Esophagus muscularis mucosa (tissue), 4 donors: Measurements from ENCODE around the gene SHROOM4. TPM values are rescaled to one million over a fixed set of nuclear protein-coding genes. Genes with fewer than 3 reads are reported as not detected.

Source experiments
- DNase-seq: peaks from one replicate; pipeline ENCODE4 v3.0.0-alpha.2; 2017; ENCODE audit errors: extremely low spot score
- H3K27ac ChIP-seq, 4 donors: fragments of 200-600 bp; sonication (generic); replicated peaks in 1 of 4; 1 replicate in 3 of 4; 2 replicates in 1 of 4; pipeline ENCODE4 v1.5.1; 2016 to 2019; ENCODE audit warnings: mild to moderate bottlenecking in 1 of 4
- H3K27me3 ChIP-seq, 4 donors: fragments of 200-600 bp; sonication (generic); one replicate each; pipeline versions ENCODE4 v1.5.1 to v1.6.0; 2016 to 2019
- H3K36me3 ChIP-seq, 4 donors: fragments of 200-600 bp; sonication (generic); one replicate each; pipeline ENCODE4 v1.5.1; 2016 to 2019
- H3K4me1 ChIP-seq, 4 donors: fragments of 200-600 bp; sonication (generic); one replicate each; pipeline ENCODE4 v1.5.1; 2016 to 2019
- H3K4me3 ChIP-seq, 4 donors: fragments of 200-600 bp; sonication (generic); 1 replicate in 2 of 4; 2 replicates in 2 of 4; pipeline ENCODE4 v1.5.1; 2016 to 2019; ENCODE audit warnings: mild to moderate bottlenecking in 4 of 4, moderate library complexity in 1 of 4
- H3K9me3 ChIP-seq, 4 donors: fragments of 200-600 bp; sonication (generic); 1 replicate in 3 of 4; 2 replicates in 1 of 4; pipeline ENCODE4 v1.5.1; 2016 to 2019
- CTCF ChIP-seq, 3 experiments: fragments of 200-600 bp in 2 of 3; fragments of 450-650 bp in 1 of 3; sonication (generic) in 2 of 3; IDR thresholded peaks; one replicate each; pipeline ENCODE4 v1.5.1; 2017 to 2019; ENCODE audit warnings: antibody characterized with exemption in 3 of 3, mild to moderate bottlenecking in 2 of 3, moderate library complexity in 1 of 3
- EP300 ChIP-seq: sonication (generic); formaldehyde crosslinking; IDR thresholded peaks from one replicate; pipeline ENCODE4 v1.6.1; 2017; ENCODE audit warnings: antibody characterized with exemption
- POLR2A ChIP-seq: fragments of 450-650 bp; IDR thresholded peaks from one replicate; pipeline ENCODE4 v1.6.1; 2017; ENCODE audit warnings: antibody characterized with exemption, moderate library complexity, mild to moderate bottlenecking, low read depth
- POLR2AphosphoS5 ChIP-seq, 2 donors: sonication (generic); formaldehyde crosslinking; IDR thresholded peaks; one replicate each; pipeline ENCODE4 v1.6.1; 2017; ENCODE audit warnings: antibody characterized with exemption in 2 of 2
- WGBS: methylation state at CpG from one replicate; pipeline ENCODE4 v1.1.5; 2018; 5-methylcytosine and 5-hydroxymethylcytosine counted together
- intact Hi-C: fragments of 100-400 bp; cut with DNase I; formaldehyde crosslinking; loops from one replicate; pipeline ENCODE4 v1.15.1; 2023
- total RNA-seq, 4 donors: library from RNA; depleted of rRNA; stranded (reverse); fragments of >200 nt; gene quantifications; one replicate each; pipeline versions ENCODE4 v1.1.0 to v1.2.1, GENCODE V29; 2016

SHROOM4 gene
- total RNA-seq, 4 donors from 2014 or later = 5.4 to 12.4 (median 11.4) TPM

DNA sequence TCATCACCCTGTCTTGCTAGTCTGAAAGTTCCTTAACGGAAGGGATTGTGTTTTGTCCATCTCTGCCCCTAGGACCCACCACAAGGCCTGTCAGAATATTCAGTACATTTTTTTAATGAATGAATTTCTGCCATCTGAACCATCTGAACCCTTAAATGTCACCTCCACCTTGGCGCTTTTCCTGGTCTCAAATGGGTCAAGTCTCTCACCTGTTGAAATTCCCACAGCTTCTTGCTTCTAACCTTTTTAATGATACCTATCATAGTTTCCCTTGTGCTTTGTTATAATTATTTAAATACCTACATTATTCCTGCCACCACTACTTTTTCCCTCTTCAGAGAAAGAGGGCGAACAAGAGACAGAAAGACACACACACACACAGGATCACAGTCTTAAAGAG is 48.0 kb downstream of the SHROOM4 start:
- intact Hi-C loops = no loop called here
- Histone ChIP-seq H3K27ac (no peak overlapping the region), H3K9me3 (no peaks in the 10 kb centered on the region), H3K4me1 (peaks cover 8 to 16% (median 11%) of the 10 kb centered on the region in 4 donors), H3K27me3 (no peaks in the 10 kb centered on the region), H3K4me3 (no peak overlapping the region), H3K36me3 (no peaks in the 10 kb centered on the region)
- TF ChIP-seq POLR2AphosphoS5 (IDR thresholded peaks at IDR 0.05) (no peak), CTCF (IDR thresholded peaks at IDR 0.05) (no peak), EP300 (no peak), POLR2A (no peak)
- no peak for DNase-seq
- 75% methylated on average over 3 of the region's 3 CpGs for WGBS

DNA sequence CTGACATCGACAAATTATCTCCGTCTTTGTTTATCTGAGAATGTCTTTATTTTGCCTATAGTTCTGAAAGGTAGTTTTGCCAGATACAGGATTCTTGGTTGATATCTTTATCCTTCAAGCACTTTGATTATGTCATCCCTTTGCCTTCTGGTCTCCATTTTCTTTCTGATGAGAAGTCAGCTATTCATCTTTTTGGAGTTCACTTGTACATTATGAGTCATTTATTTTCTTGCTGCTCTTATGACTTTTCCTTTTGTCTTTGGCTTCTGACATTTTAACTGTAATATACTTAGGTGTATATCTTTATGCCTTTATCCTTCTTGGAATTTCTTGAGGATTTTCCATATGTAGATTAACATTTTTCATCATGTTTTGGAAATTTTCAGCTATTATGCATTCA is 51.4 kb downstream of the SHROOM4 start:
- intact Hi-C loops = no loop called here
- Histone ChIP-seq H3K4me3 (no peak overlapping the region), H3K27ac (no peak overlapping the region), H3K27me3 (no peaks in the 10 kb centered on the region), H3K9me3 (no peaks in the 10 kb centered on the region), H3K36me3 (no peaks in the 10 kb centered on the region), H3K4me1 (no peaks in the 10 kb centered on the region)
- DNase-seq = no peak
- TF ChIP-seq POLR2A (no peak), EP300 (no peak), POLR2AphosphoS5 (IDR thresholded peaks at IDR 0.05) (no peak), CTCF (IDR thresholded peaks at IDR 0.05) (no peak)
- 70% methylated on average over 2 of the region's 2 CpGs for WGBS

DNA sequence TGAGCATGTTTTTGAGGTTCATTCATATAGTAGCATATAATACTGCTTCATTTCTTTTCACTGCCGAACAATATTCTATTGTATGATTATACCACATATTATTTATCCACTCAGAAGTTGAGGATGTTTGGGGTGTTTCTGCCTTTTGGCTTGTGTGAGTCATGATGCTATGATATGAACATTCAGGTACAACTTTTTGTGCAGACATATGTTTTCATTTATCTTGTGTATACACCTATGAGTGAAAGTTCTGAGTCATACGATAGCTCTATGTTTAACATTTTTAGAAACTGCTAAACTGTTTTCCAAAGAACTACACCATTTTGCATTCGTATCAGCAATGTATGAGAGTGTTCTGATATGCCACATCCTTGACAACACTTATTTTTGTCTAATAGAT is 57.7 kb downstream of the SHROOM4 start:
- intact Hi-C loops = no loop called here
- Histone ChIP-seq H3K27me3 (no peaks in the 10 kb centered on the region), H3K36me3 (no peaks in the 10 kb centered on the region), H3K27ac (no peak overlapping the region), H3K9me3 (no peaks in the 10 kb centered on the region), H3K4me1 (no peaks in the 10 kb centered on the region), H3K4me3 (no peak overlapping the region)
- DNase-seq = no peak
- no peak for TF ChIP-seq CTCF (IDR thresholded peaks at IDR 0.05)
- no peak for TF ChIP-seq EP300
- TF ChIP-seq POLR2AphosphoS5 (IDR thresholded peaks at IDR 0.05) = no peak
- TF ChIP-seq POLR2A = no peak
- WGBS = 83% methylated on average over 3 of the region's 3 CpGs

DNA sequence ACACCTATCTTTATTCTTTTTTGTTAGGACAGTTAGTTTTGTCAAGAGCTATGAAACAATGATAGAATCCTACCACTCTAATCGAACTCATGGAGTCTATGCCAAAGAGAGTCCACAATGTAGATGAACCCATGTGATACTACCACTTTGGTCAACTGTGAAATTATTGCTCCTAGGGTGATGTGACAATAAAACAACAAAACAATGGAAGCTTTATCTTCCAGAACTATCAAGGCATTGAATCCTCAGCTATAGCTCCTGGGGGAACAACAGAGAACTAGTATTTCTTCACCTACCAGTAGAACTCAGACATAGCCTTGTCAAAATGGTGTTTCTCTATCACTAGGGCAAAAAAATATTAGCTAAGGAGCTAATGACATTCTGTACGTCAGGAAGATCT is 62.9 kb downstream of the SHROOM4 start:
- TF ChIP-seq EP300 = no peak
- no peak for TF ChIP-seq POLR2AphosphoS5 (IDR thresholded peaks at IDR 0.05)
- no peak for TF ChIP-seq POLR2A
- TF ChIP-seq CTCF (IDR thresholded peaks at IDR 0.05) = no peak
- H3K4me3 ChIP-seq = no peak overlapping the region
- H3K4me1 ChIP-seq = peaks cover 0 to 8% (median 0%) of the 10 kb centered on the region in 4 donors
- H3K27ac ChIP-seq = no peak overlapping the region
- DNase-seq = no peak
- H3K9me3 ChIP-seq = no peaks in the 10 kb centered on the region
- H3K27me3 ChIP-seq = no peaks in the 10 kb centered on the region
- H3K36me3 ChIP-seq = no peaks in the 10 kb centered on the region
- intact Hi-C loops = no loop called here
- WGBS = 54% methylated on average over 2 of the region's 2 CpGs

DNA sequence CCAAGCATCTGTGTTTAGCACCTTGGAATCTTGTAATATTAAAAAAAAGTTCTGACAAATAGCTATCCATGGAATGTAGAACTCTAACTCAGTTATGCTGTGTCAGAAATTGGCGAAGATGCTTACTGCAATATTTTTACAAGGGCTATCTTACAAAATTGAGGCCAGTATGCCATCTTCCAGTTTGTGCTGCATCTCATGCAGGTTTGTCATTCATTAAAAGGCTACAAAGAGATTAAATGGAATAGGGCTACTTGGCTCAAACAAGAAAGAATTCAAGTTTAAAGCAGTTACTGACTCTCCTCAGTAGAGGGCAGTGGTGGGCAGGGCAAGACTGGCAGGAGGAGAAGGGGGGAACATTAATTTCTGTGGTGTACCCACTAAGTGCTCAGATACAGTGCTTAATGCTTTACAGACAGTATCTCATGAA is 66.5 kb downstream of the SHROOM4 start:
- Histone ChIP-seq H3K9me3 (no peaks in the 10 kb centered on the region), H3K27me3 (peaks cover 0 to 7% (median 0%) of the 10 kb centered on the region in 4 donors), H3K4me1 (peaks cover 0 to 8% (median 0%) of the 10 kb centered on the region in 4 donors), H3K36me3 (no peaks in the 10 kb centered on the region), H3K27ac (no peak overlapping the region), H3K4me3 (no peak overlapping the region)
- 36% methylated on average over 1 of the region's 1 CpG for WGBS
- DNase-seq = no peak
- TF ChIP-seq POLR2AphosphoS5 (IDR thresholded peaks at IDR 0.05) (no peak), CTCF (IDR thresholded peaks at IDR 0.05) (peak; percentile 52 to 61 (median 53)), POLR2A (no peak)
- intact Hi-C loops = loop anchor here (2.0 to 10.0 kb wide), 2 partner anchors 67 to 155 kb away; partner anchors contain the start of gene SHROOM4
